ELR (cell line): ENCODE measurements around the gene AMER2.
"Not testable (repeated sequence)": the region's sequence is repeated elsewhere in the genome, so short reads cannot be mapped to it uniquely, and the experiment has no call there.

Experiments used
- DNase-seq: peaks from one replicate; pipeline ENCODE4 v3.0.0-alpha.2; 2015; ENCODE audit warnings: low read depth

Gene AMER2

GRCh38 chr13:25181597-25181996 is 9.5 kb upstream of the AMER2 start:
- DNase-seq = no peak

GRCh38 chr13:25180775-25181537 is 8.9 kb upstream of the AMER2 start:
- no peak for DNase-seq

- no peak for DNase-seq
Measured at GRCh38 chr13:25179832-25180774, 8.0 kb upstream of the AMER2 start.

GRCh38 chr13:25179011-25179410 is 6.9 kb upstream of the AMER2 start:
- DNase-seq = no peak

- no peak for DNase-seq
Measured at GRCh38 chr13:25178070-25178469, 6.0 kb upstream of the AMER2 start.

- no peak for DNase-seq
Measured at GRCh38 chr13:25177636-25178035, 5.5 kb upstream of the AMER2 start.

GRCh38 chr13:25177012-25177411 is 4.9 kb upstream of the AMER2 start:
- no peak for DNase-seq

- no peak for DNase-seq
Measured at GRCh38 chr13:25175431-25175830, 3.3 kb upstream of the AMER2 start.

- no peak for DNase-seq
Measured at GRCh38 chr13:25175026-25175425, 2.9 kb upstream of the AMER2 start.

GRCh38 chr13:25174304-25174703 is 2.2 kb upstream of the AMER2 start:
- DNase-seq = no peak

- DNase-seq = no peak
Measured at GRCh38 chr13:25172303-25172630, 179 bp upstream of the AMER2 start.

- DNase-seq = no peak
Measured at GRCh38 chr13:25171170-25171516, 945 bp downstream of the AMER2 start.

- no peak for DNase-seq
Measured at GRCh38 chr13:25170554-25171111, 1.5 kb downstream of the AMER2 start.

- DNase-seq = no peak
Measured at GRCh38 chr13:25169951-25170553, 2.0 kb downstream of the AMER2 start.

GRCh38 chr13:25169356-25169755 is 2.7 kb downstream of the AMER2 start:
- no peak for DNase-seq

- DNase-seq = no peak
Measured at GRCh38 chr13:25168790-25169189, 3.3 kb downstream of the AMER2 start.

GRCh38 chr13:25167382-25168174 is 4.5 kb downstream of the AMER2 start:
- no peak for DNase-seq

GRCh38 chr13:25166306-25166705 is 5.8 kb downstream of the AMER2 start:
- DNase-seq = no peak

GRCh38 chr13:25165663-25166062 is 6.4 kb downstream of the AMER2 start:
- DNase-seq = no peak

GRCh38 chr13:25165163-25165562 is 6.9 kb downstream of the AMER2 start:
- DNase-seq = not testable (repeated sequence)

- no peak for DNase-seq
Measured at GRCh38 chr13:25157681-25158080, 14.4 kb downstream of the AMER2 start.

- DNase-seq = no peak
Measured at GRCh38 chr13:25153736-25154135, 18.4 kb downstream of the AMER2 start.
